HG03097 (cell line): ENCODE measurements around the gene SYAP1.
"Not testable (repeated sequence)": the region's sequence is repeated elsewhere in the genome, so short reads cannot be mapped to it uniquely, and the experiment has no call there.

ENCODE experiments used
- ATAC-seq: cut with Tn5 transposase; IDR thresholded peaks from one replicate; pipeline ENCODE4 v1.9.1; 2021; ENCODE audit not compliant: unreplicated experiment, low FRiP score

The SYAP1 gene

GRCh38 chrX:16722481-16722880, 3.1 kb downstream of the SYAP1 start:
- no peak for ATAC-seq

GRCh38 chrX:16725072-16725471, 5.7 kb downstream of the SYAP1 start:
- no peak for ATAC-seq

GRCh38 chrX:16726347-16726988, 7.1 kb downstream of the SYAP1 start:
- ATAC-seq, result peak; percentile 70

GRCh38 chrX:16727637-16728036, 8.2 kb downstream of the SYAP1 start:
- no peak for ATAC-seq

GRCh38 chrX:16730450-16730849, 11.0 kb downstream of the SYAP1 start:
- ATAC-seq, result no peak

GRCh38 chrX:16733013-16733412, 13.6 kb downstream of the SYAP1 start:
- no peak for ATAC-seq

- ATAC-seq, result no peak
Observed at GRCh38 chrX:16737024-16737423, 17.6 kb downstream of the SYAP1 start.

- no peak for ATAC-seq
Observed at GRCh38 chrX:16739574-16739973, 20.2 kb downstream of the SYAP1 start.

GRCh38 chrX:16743604-16744325, 24.4 kb downstream of the SYAP1 start:
- ATAC-seq, result no peak

- ATAC-seq, result no peak
Observed at GRCh38 chrX:16745102-16745501, 25.7 kb downstream of the SYAP1 start.

- ATAC-seq, result no peak
Observed at GRCh38 chrX:16745659-16746058, 26.2 kb downstream of the SYAP1 start.

- no peak for ATAC-seq
Observed at GRCh38 chrX:16748425-16748824, 29.0 kb downstream of the SYAP1 start.

GRCh38 chrX:16750136-16750535, 30.7 kb downstream of the SYAP1 start:
- no peak for ATAC-seq

GRCh38 chrX:16754019-16754418, 34.6 kb downstream of the SYAP1 start:
- ATAC-seq, result no peak

- ATAC-seq, result no peak
Observed at GRCh38 chrX:16756724-16757123, 37.3 kb downstream of the SYAP1 start.

- not testable (repeated sequence) for ATAC-seq
Observed at GRCh38 chrX:16761500-16761899, 42.1 kb downstream of the SYAP1 start.

- ATAC-seq, result no peak
Observed at GRCh38 chrX:16762579-16762978, 43.2 kb downstream of the SYAP1 start.

GRCh38 chrX:16765594-16765993, 46.2 kb downstream of the SYAP1 start:
- no peak for ATAC-seq

- no peak for ATAC-seq
Observed at GRCh38 chrX:16770970-16771482, 51.6 kb downstream of the SYAP1 start.

- no peak for ATAC-seq
Observed at GRCh38 chrX:16771483-16772398, 52.3 kb downstream of the SYAP1 start.

GRCh38 chrX:16772460-16772859, 53.0 kb downstream of the SYAP1 start:
- ATAC-seq, result no peak
